Activated T-helper 2 cell treated with anti-CD3 and anti-CD28 coated beads, Interferon-gamma antibody, Interleukin-2, Interleukin-4, amounts not matched to agents 10 μg/mL and 5 μg/mL and 100 μg/mL, durations not matched to agents 14 hours and 24 hours and 36 hours (primary cell): Measurements from ENCODE around the gene XRCC1. TPM values are rescaled to one million over a fixed set of nuclear protein-coding genes. Genes with fewer than 3 reads are reported as not detected.
"Not testable (repeated sequence)": the region's sequence is repeated elsewhere in the genome, so short reads cannot be mapped to it uniquely, and the experiment has no call there.

Source experiments
- DNase-seq: peaks from one replicate; pipeline ENCODE4 v3.0.0; 2021; ENCODE audit warnings: low spot score
- H3K27ac Mint-ChIP-seq: one replicate; pipeline ENCODE4 v1.8.0; 2021; ENCODE audit warnings: mixed read lengths
- H3K27me3 Mint-ChIP-seq: one replicate; pipeline ENCODE4 v1.8.0; 2021; ENCODE audit warnings: low read depth, mixed read lengths
- H3K36me3 Mint-ChIP-seq: one replicate; pipeline ENCODE4 v1.8.0; 2021; ENCODE audit warnings: low read depth, mixed read lengths
- H3K4me1 Mint-ChIP-seq: one replicate; pipeline ENCODE4 v1.8.0; 2021; ENCODE audit warnings: low read depth, mixed read lengths
- H3K4me3 Mint-ChIP-seq: one replicate; pipeline ENCODE4 v1.8.0; 2021; ENCODE audit warnings: low read depth, mild to moderate bottlenecking, moderate library complexity, mixed read lengths
- H3K9me3 Mint-ChIP-seq: one replicate; pipeline ENCODE4 v1.8.0; 2021; ENCODE audit warnings: mixed read lengths
- intact Hi-C: fragments of 100-400 bp; cut with micrococcal nuclease; formaldehyde crosslinking; loops from one replicate; pipeline ENCODE4 v1.15.1; 2023
- total RNA-seq: library from RNA; stranded (reverse); gene quantifications from 2 replicates; pipeline ENCODE4 v1.2.3, GENCODE V29; 2022

The XRCC1 gene
- total RNA-seq, 1 donor from 2014 or later, result 27.3 TPM

- Mint-ChIP-seq H3K27ac (no peak overlapping the region), H3K27me3 (no peaks in the 10 kb centered on the region), H3K36me3 (no peaks in the 10 kb centered on the region), H3K9me3 (no peaks in the 10 kb centered on the region), H3K4me1 (peaks cover 1% of the 10 kb centered on the region), H3K4me3 (no peak overlapping the region)
- DNase-seq, result no peak
- intact Hi-C loops, result no loop called here
These were observed 37.0 kb upstream of the XRCC1 start for GRCh38 chr19:43612374-43612773.

GRCh38 chr19:43611788-43612187 is 36.5 kb upstream of the XRCC1 start, which contains the start of gene SRRM5:
SRRM5 (plus strand) TSS chr19:43612088; CDS start chr19:43612122, 34 bp downstream.
- DNase-seq, result no peak
- intact Hi-C loops, result no loop called here
- Mint-ChIP-seq H3K36me3 (no peaks in the 10 kb centered on the region), H3K27me3 (no peaks in the 10 kb centered on the region), H3K27ac (no peak within 1 kb of the TSS), H3K4me1 (peaks cover 1% of the 10 kb centered on the region), H3K9me3 (no peaks in the 10 kb centered on the region), H3K4me3 (no peak within 1 kb of the TSS)

DNA sequence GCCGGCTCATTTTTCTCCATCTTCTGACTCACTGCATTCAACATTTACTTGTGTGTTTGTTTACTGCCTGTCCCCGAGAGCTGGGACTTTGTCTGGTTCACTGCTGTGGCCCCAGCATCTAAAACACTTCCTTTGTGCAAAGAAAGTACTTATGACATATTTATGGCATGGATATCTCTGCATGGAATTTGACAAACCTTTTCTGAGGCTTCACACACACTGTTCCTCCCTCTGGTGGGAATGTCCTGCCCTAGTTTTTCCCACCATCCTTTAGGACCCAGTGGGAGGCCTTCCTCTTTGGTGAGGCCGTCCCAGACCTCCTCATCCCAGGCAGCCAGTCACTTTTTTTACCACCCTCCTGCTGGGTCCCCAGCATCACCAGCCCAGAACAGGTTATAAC is 35.2 kb upstream of the XRCC1 start:
- Mint-ChIP-seq H3K27ac (no peak overlapping the region), H3K4me1 (peaks cover 1% of the 10 kb centered on the region), H3K9me3 (no peaks in the 10 kb centered on the region), H3K4me3 (no peak overlapping the region), H3K27me3 (no peaks in the 10 kb centered on the region), H3K36me3 (no peaks in the 10 kb centered on the region)
- DNase-seq, result no peak
- intact Hi-C loops, result no loop called here

DNA sequence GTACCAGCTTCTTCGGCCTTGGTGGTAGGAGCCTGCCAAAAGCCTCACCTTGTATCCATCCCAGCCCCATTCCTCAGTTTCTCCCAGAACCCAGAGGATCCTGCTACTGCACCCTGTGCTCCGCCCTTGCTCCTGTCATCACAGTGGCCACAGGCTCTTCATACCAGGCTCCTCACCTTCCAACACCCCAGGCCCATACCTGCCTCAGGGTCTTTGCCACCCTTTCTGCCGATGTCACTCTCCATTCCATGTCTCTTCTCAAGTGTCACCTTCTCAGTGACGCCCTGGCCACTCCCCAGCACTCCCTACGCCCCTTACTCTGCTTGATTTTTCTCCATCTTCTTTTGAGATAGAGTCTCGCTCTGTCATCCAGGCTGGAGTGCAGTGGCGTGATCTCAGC is 34.5 kb upstream of the XRCC1 start:
- no peaks in the 10 kb centered on the region for H3K36me3 Mint-ChIP-seq
- no peaks in the 10 kb centered on the region for H3K9me3 Mint-ChIP-seq
- intact Hi-C loops, result no loop called here

DNA sequence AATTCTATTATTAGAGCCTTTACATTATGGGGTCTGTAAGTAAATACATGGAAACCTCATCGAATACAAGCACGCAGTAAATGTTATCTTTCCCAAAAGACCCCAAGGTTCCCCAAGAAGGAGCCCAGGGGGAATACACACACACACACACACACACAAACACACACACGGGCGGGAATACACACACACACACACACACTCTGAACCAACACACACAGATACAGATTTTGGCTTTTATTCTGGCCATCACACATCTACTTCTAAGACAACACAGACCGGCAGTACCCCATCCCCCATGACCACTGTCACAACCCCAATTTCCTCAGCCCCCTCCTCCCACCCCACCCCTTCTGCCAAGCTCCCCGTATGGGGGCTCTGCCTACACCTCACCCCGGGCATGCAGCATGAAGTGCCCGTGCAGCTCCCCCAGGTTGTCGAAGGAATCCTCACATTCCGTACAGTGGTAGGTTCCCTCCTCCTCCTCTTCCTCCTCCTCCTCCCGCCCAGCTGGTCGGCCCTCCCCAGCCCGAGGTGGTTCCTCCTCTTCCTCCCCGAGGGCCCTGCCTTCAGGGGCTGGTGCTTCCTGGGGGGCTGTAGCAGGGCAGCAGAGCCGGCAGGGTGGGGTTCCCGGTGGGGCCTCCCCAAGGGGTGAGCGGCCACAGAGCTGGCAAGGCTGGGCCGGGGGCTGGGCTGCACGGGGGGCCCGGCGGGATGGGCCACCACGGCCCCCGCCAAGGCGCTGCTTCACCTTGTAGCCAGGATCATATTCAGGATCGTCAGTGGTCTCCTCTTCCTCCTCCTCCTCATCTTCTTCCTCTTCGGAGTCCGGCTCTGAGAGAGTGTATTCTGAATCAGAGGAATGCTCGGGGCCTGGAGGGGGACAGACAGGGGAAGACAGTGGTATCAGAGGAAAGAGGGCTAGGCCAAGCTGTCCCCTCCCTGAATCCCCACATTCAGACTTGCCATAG is 32.2 kb upstream of the XRCC1 start:
- Mint-ChIP-seq H3K36me3 (peaks cover 3% of the 10 kb centered on the region), H3K9me3 (no peaks in the 10 kb centered on the region), H3K4me3 (no peak overlapping the region), H3K27me3 (no peaks in the 10 kb centered on the region), H3K27ac (no peak overlapping the region), H3K4me1 (peaks cover 1% of the 10 kb centered on the region)
- DNase-seq, result no peak
- intact Hi-C loops, result no loop called here

More for the DNA sequence above, 34.5 kb upstream of the XRCC1 start:
- peaks cover 1% of the 10 kb centered on the region for H3K4me1 Mint-ChIP-seq
- no peaks in the 10 kb centered on the region for H3K27me3 Mint-ChIP-seq
- no peak for DNase-seq
- no peak overlapping the region for H3K27ac Mint-ChIP-seq
- H3K4me3 Mint-ChIP-seq, result no peak overlapping the region

GRCh38 chr19:43606569-43607229 is 31.4 kb upstream of the XRCC1 start:
- Mint-ChIP-seq H3K36me3 (peaks cover 3% of the 10 kb centered on the region), H3K4me1 (peaks cover 1% of the 10 kb centered on the region), H3K27me3 (no peaks in the 10 kb centered on the region), H3K27ac (no peak overlapping the region), H3K9me3 (no peaks in the 10 kb centered on the region), H3K4me3 (no peak overlapping the region)
- DNase-seq, result no peak
- intact Hi-C loops, result no loop called here

DNA sequence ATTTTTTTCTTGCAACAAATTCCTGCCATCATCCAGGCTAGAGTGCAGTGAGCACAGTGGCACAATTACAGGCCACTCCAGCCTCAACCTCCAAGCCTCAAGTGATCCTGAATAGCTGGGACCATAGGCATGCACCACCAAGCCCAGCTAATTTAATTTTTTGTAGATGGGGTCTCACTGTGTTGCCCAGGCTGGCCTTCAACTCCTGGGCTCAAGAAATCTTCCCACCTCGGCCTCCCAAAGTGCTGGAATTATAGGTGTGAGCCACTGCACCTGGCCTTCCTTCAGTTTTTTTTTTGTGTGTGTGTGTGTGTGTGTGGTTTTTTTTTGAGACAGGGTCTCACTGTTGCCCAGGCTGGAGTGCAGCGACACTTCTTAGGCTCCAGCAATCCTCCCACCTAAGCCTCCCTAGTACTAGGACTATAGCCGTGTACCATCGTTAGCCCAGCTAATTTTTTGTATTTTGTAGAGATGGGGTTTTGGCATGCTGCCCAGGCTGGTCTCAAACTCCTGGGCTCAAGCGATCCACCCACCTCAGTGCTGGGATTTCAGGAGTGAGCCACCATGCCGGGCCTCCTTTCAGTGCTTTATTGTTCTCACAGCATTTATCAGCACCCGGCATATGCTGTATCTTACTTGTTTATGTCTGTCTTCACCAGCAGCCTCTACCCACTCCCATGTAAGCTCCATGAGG is 30.7 kb upstream of the XRCC1 start:
- Mint-ChIP-seq H3K36me3 (peaks cover 8% of the 10 kb centered on the region), H3K27ac (no peak overlapping the region), H3K27me3 (no peaks in the 10 kb centered on the region), H3K9me3 (no peaks in the 10 kb centered on the region), H3K4me3 (no peak overlapping the region), H3K4me1 (peaks cover 1% of the 10 kb centered on the region)
- no peak for DNase-seq
- intact Hi-C loops, result no loop called here

GRCh38 chr19:43600326-43600725 is 25.0 kb upstream of the XRCC1 start:
- H3K27ac Mint-ChIP-seq, H3K4me3 Mint-ChIP-seq, H3K9me3 Mint-ChIP-seq, H3K27me3 Mint-ChIP-seq, intact Hi-C loops, DNase-seq: not testable (repeated sequence)
- Mint-ChIP-seq H3K4me1 (peaks cover 18% of the 10 kb centered on the region), H3K36me3 (peaks cover 37% of the 10 kb centered on the region)

- H3K27me3 Mint-ChIP-seq, result no peaks in the 10 kb centered on the region
- no peaks in the 10 kb centered on the region for H3K9me3 Mint-ChIP-seq
- H3K4me3 Mint-ChIP-seq, result no peak overlapping the region
- intact Hi-C loops, result loop anchor here (5.0 to 10.0 kb wide), 2 partner anchors 137 to 185 kb away; partner anchors contain the start of gene KCNN4
- H3K27ac Mint-ChIP-seq, result no peak overlapping the region
- H3K36me3 Mint-ChIP-seq, result peaks cover 37% of the 10 kb centered on the region
- DNase-seq, result no peak
- H3K4me1 Mint-ChIP-seq, result peaks cover 18% of the 10 kb centered on the region
These were observed 24.4 kb upstream of the XRCC1 start for GRCh38 chr19:43599635-43600295.

GRCh38 chr19:43598445-43599240 is 23.3 kb upstream of the XRCC1 start:
- H3K27ac Mint-ChIP-seq, result no peak overlapping the region
- no peak for DNase-seq

DNA sequence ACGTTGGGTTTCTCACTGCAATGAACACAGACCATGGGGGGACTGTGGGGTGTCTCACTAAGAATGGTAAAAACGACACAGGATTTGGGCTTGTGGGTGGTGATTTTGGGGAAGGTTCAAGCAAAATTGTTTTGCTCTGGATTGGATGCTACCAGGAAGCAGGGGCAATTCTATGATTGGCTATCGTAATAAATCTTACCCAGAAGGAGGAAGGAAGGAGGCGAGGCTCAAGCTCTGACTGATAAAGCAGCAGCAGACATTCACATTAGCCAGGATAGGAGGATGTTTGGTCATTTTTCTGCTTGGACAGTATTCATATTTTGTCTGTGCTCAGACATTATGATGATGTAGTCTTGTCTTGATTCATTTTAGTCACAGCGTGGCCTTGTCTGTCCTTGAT is 22.5 kb upstream of the XRCC1 start:
- Mint-ChIP-seq H3K27ac (peak overlapping the region; percentile 91), H3K4me1 (peaks cover 27% of the 10 kb centered on the region), H3K9me3 (no peaks in the 10 kb centered on the region), H3K36me3 (peaks cover 46% of the 10 kb centered on the region), H3K27me3 (no peaks in the 10 kb centered on the region), H3K4me3 (peak overlapping the region; percentile 91)
- intact Hi-C loops, result loop anchor here (2.0 to 10.0 kb wide), 5 partner anchors 65 to 187 kb away; partner anchors contain the start of genes KCNN4 and ZNF575
- no peak for DNase-seq

More at GRCh38 chr19:43598445-43599240, 23.3 kb upstream of the XRCC1 start:
- Mint-ChIP-seq H3K27me3 (no peaks in the 10 kb centered on the region), H3K9me3 (no peaks in the 10 kb centered on the region), H3K4me3 (peak overlapping the region; percentile 91), H3K36me3 (peaks cover 41% of the 10 kb centered on the region), H3K4me1 (peaks cover 22% of the 10 kb centered on the region)
- intact Hi-C loops, result loop anchor here (5.0 to 10.0 kb wide), 2 partner anchors 136 to 186 kb away; partner anchors contain the start of gene KCNN4
